Hepatocyte (in vitro differentiated cells): ENCODE measurements around the gene WDR1. TPM values are rescaled to one million over a fixed set of nuclear protein-coding genes. Genes with fewer than 3 reads are reported as not detected.

ENCODE experiments used
- DNase-seq: peaks from one replicate; pipeline ENCODE4 v3.0.0-alpha.2; 2016; ENCODE audit warnings: low spot score
- H2AFZ ChIP-seq: fragments of 200-600 bp; sonication (generic); 2 replicates; pipeline ENCODE4 v1.6.0; 2016; ENCODE audit warnings: antibody characterized with exemption, mild to moderate bottlenecking
- H3K27ac ChIP-seq: fragments of 200-600 bp; sonication (generic); 2 replicates; pipeline ENCODE4 v1.5.1; 2016; ENCODE audit warnings: mild to moderate bottlenecking
- H3K27me3 ChIP-seq: fragments of 200-600 bp; sonication (generic); 2 replicates; pipeline ENCODE4 v1.6.1; 2016
- H3K36me3 ChIP-seq: fragments of 200-600 bp; sonication (generic); replicated peaks from 2 replicates; pipeline ENCODE4 v1.5.1; 2016; ENCODE audit warnings: low read depth; ENCODE audit not compliant: insufficient read depth
- H3K4me1 ChIP-seq: fragments of 200-600 bp; sonication (generic); 2 replicates; pipeline ENCODE4 v1.5.1; 2016; ENCODE audit warnings: mild to moderate bottlenecking, moderate library complexity; ENCODE audit not compliant: insufficient read depth
- H3K4me2 ChIP-seq: fragments of 200-600 bp; sonication (generic); 2 replicates; pipeline ENCODE4 v1.6.0; 2016
- H3K4me3 ChIP-seq: fragments of 200-600 bp; sonication (generic); 2 replicates; pipeline ENCODE4 v1.5.1; 2016; ENCODE audit warnings: mild to moderate bottlenecking
- H3K79me2 ChIP-seq: fragments of 200-600 bp; sonication (generic); 2 replicates; pipeline ENCODE4 v1.6.0; 2017; ENCODE audit warnings: mild to moderate bottlenecking
- H3K9me2 ChIP-seq: fragments of 200-600 bp; sonication (generic); replicated peaks from 2 replicates; pipeline ENCODE4 v1.6.0; 2017; ENCODE audit warnings: mild to moderate bottlenecking; ENCODE audit not compliant: insufficient read depth
- H3K9me3 ChIP-seq: fragments of 200-600 bp; sonication (generic); 2 replicates; pipeline ENCODE4 v1.5.1; 2016; ENCODE audit warnings: low read depth, mild to moderate bottlenecking
- H4K20me1 ChIP-seq: fragments of 200-600 bp; sonication (generic); 2 replicates; pipeline ENCODE4 v1.6.0; 2016; ENCODE audit warnings: mild to moderate bottlenecking; ENCODE audit not compliant: insufficient read depth, poor library complexity, severe bottlenecking
- CTCF ChIP-seq: fragments of 200-600 bp; sonication (generic); IDR thresholded peaks from 2 replicates; pipeline ENCODE4 v1.5.1; 2016; ENCODE audit warnings: antibody characterized with exemption, mild to moderate bottlenecking; ENCODE audit not compliant: poor library complexity
- EZH2 ChIP-seq: fragments of 200-600 bp; sonication (generic); IDR thresholded peaks from 2 replicates; pipeline ENCODE4 v1.6.1; 2016; ENCODE audit warnings: antibody characterized with exemption, mild to moderate bottlenecking, borderline replicate concordance
- EZH2phosphoT487 ChIP-seq: fragments of 200-600 bp; sonication (generic); IDR thresholded peaks from one replicate; pipeline ENCODE4 v1.6.1; 2018; ENCODE audit warnings: antibody characterized with exemption, mild to moderate bottlenecking, low read depth, moderate library complexity; ENCODE audit not compliant: unreplicated experiment, severe bottlenecking
- WGBS: methylation state at CpG from one replicate; pipeline ENCODE4 v1.1.6; 2016; ENCODE audit warnings: low lambda C conversion rate; ENCODE audit errors: missing lambda C conversion rate; 5-methylcytosine and 5-hydroxymethylcytosine counted together
- polyA plus RNA-seq: library from polyadenylated mRNA; unstranded; fragments of >200 nt; fragmentation: Nextera tagmentation; extraction: Ambion mirVana; gene quantifications from 2 replicates; pipeline ENCODE4 v1.2.1, GENCODE V29; 2016
- total RNA-seq: library from RNA; depleted of rRNA; stranded (reverse); fragments of >200 nt; gene quantifications from 2 replicates; pipeline ENCODE4 v1.2.3, GENCODE V29; 2014

Gene WDR1
- total and polyA plus RNA-seq, 2 experiments from 2014 or later: 176 to 179 TPM

DNA sequence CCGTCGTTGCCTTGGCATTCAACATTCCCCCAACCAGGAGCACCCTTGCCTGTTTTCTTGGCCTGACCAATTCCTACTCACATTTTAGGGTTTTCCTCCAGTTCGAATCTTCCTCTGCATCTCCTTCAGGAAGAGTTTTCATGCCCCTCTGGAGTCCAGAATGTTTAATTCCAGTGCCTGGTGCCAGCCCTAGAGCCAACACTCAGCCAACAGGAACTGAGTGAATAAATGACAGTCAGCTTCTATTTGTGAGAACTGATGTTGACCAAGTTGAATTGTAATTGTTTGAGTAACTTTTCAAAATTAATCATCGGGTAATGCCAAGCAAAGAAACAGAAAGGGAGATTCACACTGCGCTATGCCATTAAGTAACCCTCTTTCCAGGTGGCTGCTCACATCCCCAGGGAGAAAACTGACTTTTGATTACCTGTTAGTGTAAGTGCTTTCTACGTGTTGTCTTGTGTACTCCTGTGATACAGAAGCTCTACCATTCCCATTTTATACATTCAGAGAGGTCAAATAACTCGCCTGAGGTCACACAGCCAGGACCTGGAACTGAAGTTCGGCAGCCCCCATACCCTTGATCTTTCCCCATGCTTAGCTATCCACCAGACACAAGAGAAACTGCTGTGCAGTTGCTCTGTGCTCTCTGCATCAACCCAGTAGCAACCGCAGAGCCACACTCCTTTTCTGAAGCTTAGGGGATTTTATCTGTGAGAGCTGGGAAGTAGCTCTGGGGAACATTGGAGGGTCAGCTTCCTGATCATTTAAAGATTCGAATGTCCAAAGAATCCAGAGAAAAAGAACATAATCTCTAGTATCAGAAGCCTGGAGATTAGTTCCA is 76.3 kb downstream of the WDR1 start:
- H4K20me1 ChIP-seq: no peaks in the 10 kb centered on the region
- H3K36me3 ChIP-seq: no peaks in the 10 kb centered on the region
- no peak for DNase-seq
- no peaks in the 10 kb centered on the region for H3K4me1 ChIP-seq
- no peaks in the 10 kb centered on the region for H3K9me2 ChIP-seq
- no peaks in the 10 kb centered on the region for H3K79me2 ChIP-seq
- H3K27me3 ChIP-seq: no peaks in the 10 kb centered on the region
- H3K4me2 ChIP-seq: no peak overlapping the region
- no peak overlapping the region for H2AFZ ChIP-seq
- H3K27ac ChIP-seq: no peak overlapping the region
- no peaks in the 10 kb centered on the region for H3K9me3 ChIP-seq
- 81% methylated on average over 10 of the region's 10 CpGs for WGBS
- no peak overlapping the region for H3K4me3 ChIP-seq
- TF ChIP-seq CTCF (no peak), EZH2 (no peak), EZH2phosphoT487 (no peak)

DNA sequence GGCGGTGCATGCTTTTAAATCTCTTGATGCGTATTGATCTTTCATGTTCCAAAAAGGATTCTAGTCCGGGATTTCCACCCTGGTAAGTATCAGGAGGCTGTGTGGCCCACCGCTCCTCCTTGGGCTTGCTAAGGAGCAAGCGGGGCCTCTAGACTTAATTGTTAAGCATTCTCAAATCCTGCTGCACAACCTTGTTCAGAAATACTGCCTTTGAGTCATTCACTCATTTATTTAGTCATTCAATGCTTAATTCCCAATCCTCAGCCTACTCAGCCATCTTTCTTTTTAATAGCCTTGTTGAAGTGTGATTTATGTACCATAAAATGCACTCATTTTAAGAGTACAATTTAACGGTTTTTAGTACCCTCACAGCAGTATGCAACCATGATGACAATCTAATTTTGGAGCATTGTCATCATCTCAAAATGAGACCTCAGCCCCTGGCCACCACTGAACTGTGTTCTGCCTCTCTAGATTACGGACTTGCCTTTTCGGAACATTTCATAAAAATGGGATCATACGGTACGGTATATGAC is 79.7 kb downstream of the WDR1 start:
- Histone ChIP-seq H4K20me1 (no peaks in the 10 kb centered on the region), H3K36me3 (no peaks in the 10 kb centered on the region), H3K9me2 (no peaks in the 10 kb centered on the region), H3K4me3 (no peak overlapping the region), H3K27ac (no peak overlapping the region), H3K9me3 (no peaks in the 10 kb centered on the region), H3K79me2 (no peaks in the 10 kb centered on the region), H2AFZ (no peak overlapping the region), H3K27me3 (no peaks in the 10 kb centered on the region), H3K4me1 (peaks cover 9% of the 10 kb centered on the region), H3K4me2 (no peak overlapping the region)
- no peak for TF ChIP-seq EZH2
- TF ChIP-seq CTCF: no peak
- no peak for TF ChIP-seq EZH2phosphoT487
- DNase-seq: no peak
- 82% methylated on average over 10 of the region's 10 CpGs for WGBS

DNA sequence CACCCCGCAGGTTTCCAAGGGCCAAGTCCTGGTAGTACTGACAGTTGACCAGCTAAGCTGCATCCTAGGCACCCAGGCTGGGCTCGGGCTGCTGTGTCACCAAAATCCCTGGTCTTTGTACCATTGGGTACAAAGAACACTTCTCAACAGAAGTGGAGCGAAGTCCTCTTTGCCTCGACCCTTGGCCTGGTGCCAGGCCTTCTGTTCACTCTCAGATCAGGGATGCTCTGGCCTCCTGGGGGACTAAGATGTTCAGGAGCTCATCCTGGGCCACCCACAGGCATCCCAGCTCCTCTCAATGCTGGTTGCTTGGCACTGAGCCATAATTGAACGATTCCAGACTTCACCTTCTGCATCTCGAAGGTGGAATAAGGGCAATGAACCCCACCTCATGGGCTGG is 81.5 kb downstream of the WDR1 start:
- no peaks in the 10 kb centered on the region for H3K79me2 ChIP-seq
- H3K27me3 ChIP-seq: no peaks in the 10 kb centered on the region
- H3K9me3 ChIP-seq: no peaks in the 10 kb centered on the region
- H2AFZ ChIP-seq: no peak overlapping the region
- H3K36me3 ChIP-seq: no peaks in the 10 kb centered on the region
- no peak overlapping the region for H3K4me2 ChIP-seq
- H3K4me1 ChIP-seq: peaks cover 19% of the 10 kb centered on the region
- H3K9me2 ChIP-seq: no peaks in the 10 kb centered on the region
- 80% methylated on average over 6 of the region's 6 CpGs for WGBS
- H3K27ac ChIP-seq: no peak overlapping the region
- no peak overlapping the region for H3K4me3 ChIP-seq
- no peak for DNase-seq
- H4K20me1 ChIP-seq: no peaks in the 10 kb centered on the region
- TF ChIP-seq CTCF (no peak), EZH2phosphoT487 (no peak), EZH2 (no peak)
